Measurements from ENCODE around the gene TRERF1.
"Not testable (repeated sequence)": the region's sequence is repeated elsewhere in the genome, so short reads cannot be mapped to it uniquely, and the experiment has no call there.

TRERF1 gene

DNA sequence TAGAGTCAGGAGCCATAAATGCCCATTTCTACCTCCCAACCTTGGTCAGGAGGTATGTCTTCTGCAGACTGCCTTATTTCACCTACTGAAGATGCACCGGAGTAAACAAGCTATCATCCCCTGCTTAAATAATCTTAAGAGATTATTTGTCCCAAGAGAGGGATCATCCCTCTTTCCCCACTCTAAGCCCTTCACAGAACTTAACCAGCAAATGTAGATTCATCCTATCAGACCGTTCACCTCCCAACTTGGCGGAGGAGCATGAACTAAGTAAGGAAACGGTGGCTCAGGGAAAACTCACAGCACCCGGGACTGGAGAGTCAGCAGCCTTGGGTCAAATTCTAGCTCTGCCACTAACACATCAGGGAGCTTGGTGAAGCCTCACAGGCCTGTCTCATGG is 115.3 kb downstream of the TRERF1 start:
- DNase-seq (ENCODE audit: low read depth in 2 of 2) = no peak

DNA sequence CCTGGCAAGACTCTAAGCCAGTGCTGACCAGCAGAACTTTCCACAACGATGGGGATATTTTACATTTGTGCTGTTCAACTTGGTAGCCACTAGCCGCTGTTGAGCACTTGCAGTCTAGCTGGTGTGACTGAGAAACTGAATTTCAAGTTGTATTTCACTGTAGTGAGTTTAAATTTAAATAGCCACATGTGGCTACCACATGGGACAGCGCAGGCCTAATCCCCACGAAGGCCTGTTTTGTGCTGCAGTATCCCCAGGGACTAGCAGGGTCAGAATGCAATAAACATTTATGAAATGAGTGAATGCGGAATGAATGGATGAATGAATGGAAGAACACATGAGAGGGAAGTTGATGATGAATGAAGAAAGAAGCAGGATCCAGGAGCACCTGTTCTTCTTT is 115.8 kb downstream of the TRERF1 start:
- DNase-seq (ENCODE audit: low read depth in 2 of 2) = no peak

DNA sequence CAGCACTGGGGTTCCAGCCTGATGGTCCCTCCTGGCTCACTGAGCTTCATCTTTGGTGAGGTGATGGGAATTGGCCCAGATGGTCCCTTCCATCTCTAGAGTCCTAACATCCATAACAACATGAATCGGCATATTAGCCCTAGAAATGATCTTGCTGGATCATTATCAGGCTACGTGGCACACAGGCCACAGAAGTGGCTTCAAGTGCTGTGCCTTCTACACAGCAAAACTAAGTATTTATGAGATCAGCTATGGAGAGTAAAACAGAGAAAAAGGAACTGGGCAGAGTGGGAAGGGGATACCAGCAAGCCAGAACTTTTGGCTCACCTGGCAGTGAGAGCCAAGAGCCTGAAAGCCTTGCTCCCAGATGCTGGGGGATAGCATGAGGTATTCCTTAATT is 116.9 kb downstream of the TRERF1 start:
- DNase-seq (ENCODE audit: low read depth in 2 of 2) = no peak

DNA sequence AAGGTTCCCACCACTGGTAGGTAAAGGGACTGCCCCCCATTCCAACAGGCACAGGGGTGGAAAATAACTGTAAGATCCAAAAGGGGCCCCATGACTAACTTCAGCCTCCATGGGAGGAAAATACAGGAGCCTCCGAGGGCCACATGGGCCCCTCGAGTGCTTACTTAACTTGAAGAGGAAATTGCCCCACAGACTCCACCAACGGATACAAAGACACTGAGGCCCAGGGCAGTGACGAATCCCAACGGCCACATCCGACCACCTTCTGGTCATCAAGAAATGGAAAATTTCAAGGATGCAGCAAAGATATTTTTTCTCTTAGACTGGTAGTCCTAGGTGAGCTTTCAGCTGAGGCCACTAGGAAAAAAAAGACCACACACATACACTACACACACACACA is 118.1 kb downstream of the TRERF1 start:
- DNase-seq (ENCODE audit: low read depth in 2 of 2) = no peak

DNA sequence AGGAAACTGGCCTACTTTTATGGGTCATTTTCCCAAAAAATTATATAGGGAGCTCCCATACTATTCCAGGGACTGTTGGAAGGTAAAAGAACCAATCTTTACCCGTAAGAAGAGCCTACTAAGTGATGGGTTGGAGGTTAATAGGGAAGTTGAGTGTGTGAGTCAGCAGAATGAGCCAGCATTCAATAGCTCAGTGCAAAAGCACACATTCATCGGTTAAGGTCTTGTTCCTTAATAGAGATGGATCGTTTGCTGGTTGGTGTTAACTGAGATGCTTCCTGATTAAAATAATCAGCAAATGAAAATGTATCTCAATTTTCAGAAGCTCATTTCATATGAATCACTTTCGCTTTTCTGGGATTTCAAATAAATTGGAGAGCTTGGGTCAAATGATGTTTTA is 118.8 kb downstream of the TRERF1 start:
- no peak for DNase-seq (ENCODE audit: low read depth in 2 of 2)

DNA sequence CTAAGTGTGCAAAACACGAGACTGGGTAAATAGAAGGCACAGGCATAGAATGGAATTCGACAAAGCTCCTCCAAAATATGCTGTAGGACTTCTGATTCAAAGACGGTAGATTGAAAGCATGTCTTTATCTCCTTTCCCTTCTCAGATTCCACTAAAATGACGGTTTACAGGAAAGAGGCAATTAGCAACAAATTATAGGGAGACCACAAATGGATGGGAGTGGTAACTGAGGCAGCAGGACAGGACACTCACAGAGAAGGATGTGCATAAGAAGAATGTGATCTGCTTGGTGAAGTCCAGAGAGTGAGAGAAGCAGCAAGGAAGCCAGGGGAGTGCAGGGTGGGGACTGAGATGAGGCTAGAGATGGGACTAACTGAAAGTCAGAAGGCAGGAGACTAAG is 120.7 kb downstream of the TRERF1 start:
- DNase-seq (ENCODE audit: low read depth in 2 of 2) = no peak

DNA sequence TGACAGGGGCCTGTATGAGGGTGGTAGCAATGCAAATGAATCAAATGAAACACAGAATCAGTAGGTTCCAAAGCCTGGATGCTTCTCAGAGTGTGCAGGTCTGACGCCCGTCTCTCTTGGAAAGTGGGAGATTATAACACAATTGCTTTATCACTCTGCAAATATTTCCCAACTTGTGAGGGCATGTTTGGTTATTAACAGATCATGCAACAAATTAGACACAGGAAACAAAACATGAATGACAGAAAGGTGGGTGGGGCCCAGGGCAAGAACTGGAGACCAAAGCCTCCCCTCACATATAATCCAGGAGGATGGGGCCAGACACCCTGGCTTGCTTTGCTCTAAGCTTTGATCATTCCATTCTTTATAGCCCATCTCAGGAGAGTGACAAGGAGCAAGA is 125.5 kb downstream of the TRERF1 start:
- DNase-seq (ENCODE audit: low read depth in 2 of 2) = no peak

DNA sequence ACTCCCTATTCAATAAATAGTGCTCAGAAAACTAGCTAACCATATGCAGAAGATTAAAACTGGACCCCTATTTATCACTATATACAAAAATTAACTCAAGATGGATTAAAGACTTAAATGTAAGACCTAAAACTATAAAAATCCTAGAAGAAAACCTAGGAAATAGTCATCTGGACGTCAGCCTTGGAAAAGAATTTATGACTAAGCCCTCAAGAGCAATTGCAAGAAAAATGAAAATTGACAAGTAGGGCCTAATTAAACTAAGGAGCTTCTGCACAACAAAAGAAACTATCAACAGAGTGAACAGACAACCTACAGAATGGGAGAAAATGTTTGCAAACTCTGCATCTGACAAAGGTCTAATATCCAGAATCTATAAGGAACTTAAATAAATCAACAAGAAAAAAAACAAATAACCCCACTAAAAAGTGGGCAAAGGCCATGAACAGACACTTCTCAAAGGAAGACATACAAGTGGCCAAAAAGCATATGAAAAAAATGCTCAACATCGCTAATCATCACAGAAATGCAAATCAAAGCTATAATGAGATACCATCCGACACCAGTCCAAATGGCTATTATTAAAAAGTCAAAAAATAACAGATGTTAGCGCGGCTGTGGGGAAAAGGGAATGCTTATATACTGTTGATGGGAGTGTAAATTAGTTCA is 126.9 kb downstream of the TRERF1 start:
- DNase-seq (ENCODE audit: low read depth in 2 of 2) = not testable (repeated sequence)

DNA sequence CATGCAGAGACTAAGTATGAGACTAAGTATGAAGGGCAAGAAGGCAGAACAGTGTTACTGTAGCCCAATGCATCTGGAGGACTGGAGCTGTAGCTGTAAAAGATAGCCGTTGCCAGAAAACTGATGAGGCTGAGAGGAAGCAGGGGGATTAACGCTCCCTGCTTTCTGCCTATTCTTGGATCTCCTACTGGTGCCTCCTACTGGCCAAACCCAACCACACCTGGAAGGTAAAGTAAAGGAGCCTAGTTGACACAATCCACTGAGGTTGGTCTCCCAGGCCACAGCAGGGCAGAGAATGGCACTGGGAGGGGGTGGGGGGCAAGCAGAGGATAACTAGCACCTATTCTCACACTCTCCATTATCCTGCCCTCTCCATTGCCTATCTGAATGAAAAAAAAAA is 129.1 kb downstream of the TRERF1 start:
- no peak for DNase-seq (ENCODE audit: low read depth in 2 of 2)

DNA sequence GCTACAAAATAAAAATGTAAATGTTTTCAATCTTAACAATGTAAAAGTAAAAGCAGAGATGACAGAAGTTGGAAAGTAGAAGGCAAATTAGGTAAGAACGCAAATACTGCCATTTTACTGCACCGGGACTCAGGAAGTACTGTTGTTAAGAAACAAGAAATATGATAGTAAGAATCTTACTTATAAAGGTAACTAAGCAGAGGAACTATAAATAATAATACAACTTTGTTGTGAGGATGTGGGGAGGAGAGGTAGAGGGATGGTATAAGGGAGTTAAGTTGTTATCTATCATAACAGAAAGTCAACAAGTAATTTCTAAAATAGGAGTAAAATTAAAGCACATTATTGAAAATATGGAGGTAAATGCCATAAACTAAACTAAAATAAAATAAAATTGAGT is 129.8 kb downstream of the TRERF1 start:
- no peak for DNase-seq (ENCODE audit: low read depth in 2 of 2)

DNA sequence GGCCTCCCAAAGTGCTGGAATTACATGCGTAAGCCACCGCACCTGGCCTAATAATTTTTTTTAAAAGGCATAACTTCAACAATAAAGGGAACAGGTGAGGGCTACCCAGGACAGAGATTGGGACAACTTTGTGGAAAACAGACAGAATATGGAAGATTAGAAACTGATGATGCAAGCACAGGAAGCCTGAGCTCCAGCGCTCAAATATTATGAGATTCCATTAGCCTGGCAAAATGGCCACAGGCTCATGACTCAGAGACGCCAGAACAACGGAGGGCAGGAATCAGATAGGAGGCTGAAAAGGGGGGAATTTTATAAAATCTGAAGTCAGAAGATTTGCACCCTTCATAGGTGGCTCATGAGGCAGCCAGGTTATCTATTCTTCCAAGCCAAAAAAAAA is 131.0 kb downstream of the TRERF1 start:
- DNase-seq (ENCODE audit: low read depth in 2 of 2) = no peak

DNA sequence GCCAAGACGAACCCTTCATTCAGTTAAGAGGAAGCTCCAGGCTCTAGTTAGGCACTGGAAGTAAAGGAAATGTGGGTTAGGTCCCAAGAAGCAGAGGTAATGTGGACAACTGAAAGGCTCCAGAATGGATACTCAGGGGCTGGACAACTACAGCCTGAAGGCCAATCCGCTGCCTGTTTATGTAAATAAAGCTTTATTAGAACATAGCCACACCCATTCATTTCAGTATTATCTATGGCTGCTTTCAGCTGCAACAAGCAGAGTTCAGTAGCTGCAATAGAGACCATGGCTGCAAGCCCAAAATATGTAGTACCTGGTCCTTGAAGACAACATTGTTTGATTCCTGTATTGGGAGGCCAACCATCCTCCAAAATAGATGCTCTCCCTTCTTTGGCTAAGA is 133.2 kb downstream of the TRERF1 start:
- no peak for DNase-seq (ENCODE audit: low read depth in 2 of 2)

DNA sequence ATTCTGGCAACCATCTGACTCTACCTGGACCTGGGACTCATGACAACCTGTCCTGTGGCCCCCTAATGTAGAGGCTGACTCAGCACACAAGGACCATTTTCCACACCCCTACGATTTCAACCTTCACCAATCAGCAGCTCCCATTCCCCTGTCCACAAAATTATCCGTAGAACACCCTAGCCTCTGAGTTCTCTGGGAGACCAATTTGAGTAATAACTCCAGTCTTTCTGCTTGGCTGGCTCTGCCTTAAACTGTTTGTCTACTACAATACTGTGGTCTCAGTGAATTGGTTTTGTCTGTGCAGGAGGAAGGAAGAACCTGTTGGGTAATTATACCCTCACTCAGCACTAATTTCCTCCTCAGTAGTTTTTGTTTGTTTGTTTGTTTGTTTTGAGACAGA is 134.7 kb downstream of the TRERF1 start:
- DNase-seq (ENCODE audit: low read depth in 2 of 2) = no peak

DNA sequence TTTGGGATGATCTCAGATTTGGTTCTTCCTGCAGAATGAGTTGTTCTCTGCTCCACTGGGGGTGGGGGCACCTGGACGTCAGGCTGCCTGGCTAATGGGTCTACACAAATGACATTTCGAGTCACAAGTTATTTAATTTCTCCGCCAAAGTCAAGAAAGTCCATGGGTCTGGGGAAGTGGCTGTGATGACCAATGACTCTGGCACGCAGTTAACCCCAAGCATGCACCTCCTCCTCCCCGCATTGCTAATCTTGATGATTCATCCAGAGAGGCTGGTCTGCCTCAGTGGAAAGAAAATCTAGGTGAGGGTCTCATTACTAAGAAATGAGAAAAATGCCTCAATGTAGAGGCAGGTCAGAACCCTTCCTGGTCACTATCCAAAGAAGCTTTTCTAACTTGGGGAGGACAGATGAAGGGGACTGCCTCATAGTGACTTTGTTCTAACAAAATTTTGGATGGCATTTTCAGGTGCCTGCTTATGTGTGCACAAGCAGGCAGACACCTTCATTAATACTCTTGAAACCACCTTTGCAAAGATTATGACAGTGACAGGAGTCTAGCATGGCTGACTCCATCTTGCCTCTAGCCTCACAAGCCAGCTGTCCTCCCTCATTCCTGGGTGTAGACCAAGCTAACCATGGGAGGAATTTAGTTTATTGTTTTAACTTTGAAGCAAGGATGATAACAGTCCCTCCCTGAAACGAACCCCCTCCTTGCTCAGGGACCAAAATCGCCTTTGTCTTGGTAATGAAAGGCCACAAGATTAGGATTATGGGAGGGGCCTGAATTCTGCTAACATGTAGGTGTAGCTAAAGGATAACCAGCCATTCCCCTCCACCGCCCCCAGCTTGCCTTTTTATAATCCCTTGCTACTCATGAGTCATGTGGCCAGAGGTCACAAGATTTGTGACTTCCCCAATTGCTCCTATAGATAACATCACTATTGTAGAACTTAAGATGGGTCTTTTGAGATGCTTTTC is 135.4 kb downstream of the TRERF1 start:
- DNase-seq (ENCODE audit: low read depth in 2 of 2) = no peak

DNA sequence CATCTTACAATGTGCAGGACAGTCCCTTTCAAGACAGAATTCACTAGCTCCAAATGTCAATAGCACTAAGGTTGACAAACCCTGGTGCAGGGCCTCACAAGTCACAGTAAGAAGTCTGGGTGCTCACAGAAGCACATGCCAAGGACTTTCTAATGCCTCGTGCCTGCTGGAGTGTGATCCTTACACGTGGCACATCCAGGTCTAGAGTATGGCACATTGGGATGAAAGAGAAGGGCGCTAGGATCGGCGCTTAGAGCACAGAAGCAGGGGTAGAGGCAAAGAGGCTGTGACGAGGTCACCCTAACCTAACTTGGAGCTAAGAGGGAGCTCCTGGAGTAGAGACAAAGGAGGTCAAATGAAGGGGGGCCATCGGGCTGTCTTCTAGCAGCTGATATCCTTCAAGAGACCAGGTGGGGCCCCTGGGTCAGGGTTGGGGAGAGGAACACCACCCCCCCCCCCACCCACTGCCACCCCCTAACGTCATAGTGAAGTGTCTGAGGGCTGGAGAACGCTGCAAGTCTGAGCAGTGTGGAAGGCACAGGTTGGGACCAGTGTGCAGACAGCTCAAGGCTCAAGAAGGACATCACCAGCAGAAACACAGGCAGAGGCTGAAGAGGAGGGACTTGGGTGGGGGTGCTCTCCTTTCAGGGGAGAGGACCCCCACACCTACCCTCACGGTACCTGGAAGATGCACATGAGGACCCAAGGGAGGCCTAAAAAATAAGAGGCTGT is 136.3 kb downstream of the TRERF1 start:
- DNase-seq (ENCODE audit: low read depth in 2 of 2) = no peak

DNA sequence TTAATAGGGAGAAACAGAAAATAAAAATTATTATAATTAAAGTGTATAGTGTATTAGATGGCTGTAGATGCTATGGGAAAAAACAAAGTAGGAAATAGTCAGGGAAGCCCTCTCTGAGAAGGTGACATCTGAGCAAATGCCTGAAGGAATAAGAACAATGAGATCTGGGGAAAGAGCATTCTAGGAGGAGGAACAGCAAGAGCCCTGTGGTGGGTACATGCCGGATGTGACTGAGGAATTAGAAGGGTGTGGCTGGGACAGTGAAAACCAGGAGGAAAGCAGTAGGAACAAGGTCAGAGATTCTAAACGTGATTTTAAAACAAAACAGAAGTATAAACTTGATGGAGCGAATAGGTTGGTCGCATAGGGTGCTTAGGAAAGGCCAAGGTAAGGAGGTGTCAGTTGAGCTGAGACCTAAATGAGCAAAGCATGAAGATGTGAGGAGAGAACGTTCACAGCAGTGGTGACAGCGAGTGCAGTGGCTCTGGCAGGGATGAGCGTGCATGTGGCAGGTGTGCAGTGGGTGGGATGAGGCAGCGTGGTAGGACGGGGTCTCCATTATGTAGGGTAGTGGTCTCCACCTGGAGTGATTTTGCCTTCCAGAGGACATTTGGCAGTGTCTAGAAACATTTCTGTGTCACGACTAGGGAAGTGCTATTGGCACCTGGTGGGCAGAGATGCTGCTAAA is 137.0 kb downstream of the TRERF1 start:
- DNase-seq (ENCODE audit: low read depth in 2 of 2) = no peak

DNA sequence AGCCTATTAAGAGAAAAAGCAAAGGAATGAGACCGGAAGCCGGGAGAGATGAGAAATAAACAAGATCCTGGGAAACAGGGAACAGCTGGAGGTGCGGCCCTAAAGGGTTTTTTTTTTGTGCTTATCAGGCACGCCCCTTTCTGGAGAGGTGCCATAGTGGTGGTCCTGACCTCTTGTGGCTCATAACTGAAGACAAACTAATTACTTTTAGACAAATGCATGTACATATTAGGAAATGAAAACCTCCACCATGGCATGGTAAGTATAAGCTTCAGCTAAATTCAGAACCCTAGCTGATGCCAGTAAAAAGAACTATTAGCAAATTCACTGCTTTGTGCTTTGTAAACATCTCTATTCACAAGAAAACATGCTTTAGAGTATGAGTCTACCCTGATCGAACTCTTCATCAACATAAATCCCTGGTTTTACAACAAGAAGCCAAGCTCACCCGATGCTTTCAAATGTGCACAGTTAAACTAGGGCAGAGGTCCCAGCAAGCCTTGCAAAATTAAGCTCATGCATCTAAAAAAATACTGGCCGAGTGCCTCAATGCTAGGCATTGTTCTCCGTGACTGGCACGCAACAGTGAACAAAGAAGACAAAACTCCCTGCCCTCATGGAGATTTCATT is 137.7 kb downstream of the TRERF1 start:
- DNase-seq (ENCODE audit: low read depth in 2 of 2) = no peak

DNA sequence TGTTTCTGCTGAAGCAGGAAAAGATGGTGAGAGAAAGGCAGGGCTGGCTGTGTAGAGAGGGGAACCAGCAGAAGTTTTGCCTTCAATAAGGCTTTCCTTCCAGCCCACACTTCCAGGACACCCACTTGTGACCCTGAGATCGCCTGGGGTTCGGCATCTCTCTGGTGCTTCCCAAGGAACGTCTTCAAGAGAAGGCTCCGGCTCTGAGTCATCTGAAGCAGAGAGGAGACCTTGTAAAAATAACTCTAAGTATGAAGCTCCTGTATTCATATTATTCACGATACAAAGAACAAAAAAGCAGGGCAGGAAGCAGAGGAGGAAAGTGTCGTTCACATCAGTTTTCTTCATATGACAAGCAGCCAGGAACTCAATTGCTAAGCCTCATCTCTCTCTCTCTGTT is 138.7 kb downstream of the TRERF1 start:
- no peak for DNase-seq (ENCODE audit: low read depth in 2 of 2)

DNA sequence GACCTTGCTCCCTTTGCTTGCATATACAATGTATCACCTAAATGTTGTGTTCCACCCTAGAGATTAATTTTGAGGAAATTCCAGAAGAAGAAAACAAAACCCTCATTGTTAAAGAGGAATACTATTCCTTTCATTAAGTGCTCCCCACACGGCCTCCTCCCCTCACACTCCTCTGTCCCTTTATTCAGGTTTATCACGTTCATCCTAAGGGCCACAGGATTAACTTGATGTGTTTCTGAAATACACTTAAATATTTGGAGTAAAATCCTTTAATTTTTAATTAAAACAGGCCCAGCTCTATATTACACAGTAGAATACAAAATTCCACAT is 144.6 kb downstream of the TRERF1 start:
- DNase-seq (ENCODE audit: low read depth in 2 of 2) = no peak

DNA sequence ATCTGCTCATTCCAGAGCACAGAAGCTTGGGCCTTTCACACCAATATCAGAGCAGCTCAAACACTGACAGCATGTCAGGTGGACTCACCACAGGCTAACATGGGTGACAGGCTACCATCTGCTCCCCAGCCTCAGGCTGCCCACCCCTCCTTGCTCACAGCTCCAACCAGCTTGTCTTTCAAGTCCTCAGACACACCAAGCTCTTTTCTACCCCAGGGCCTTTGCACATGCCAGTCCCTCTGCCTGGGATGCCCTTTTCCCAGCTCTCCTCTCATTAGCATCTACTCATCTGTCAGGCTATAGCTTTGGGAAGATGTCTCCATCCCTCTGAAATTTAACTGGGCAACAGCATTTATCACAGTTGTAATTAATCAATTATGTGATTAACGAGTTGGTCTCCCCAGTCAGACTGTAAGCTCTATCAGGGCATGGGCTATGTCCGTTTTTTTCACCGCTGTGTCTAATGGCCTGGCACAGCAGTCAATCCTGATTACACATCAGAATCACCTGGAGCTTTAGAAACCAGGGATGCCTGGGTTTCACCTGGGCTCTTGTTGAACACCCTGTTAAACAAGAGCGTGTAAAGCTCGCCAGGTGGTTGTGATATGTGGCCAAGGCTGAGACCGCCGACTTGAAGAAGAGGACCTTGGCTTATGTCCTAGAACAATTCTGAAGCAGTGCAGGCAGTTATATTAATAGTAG is 145.1 kb downstream of the TRERF1 start:
- DNase-seq (ENCODE audit: low read depth in 2 of 2) = no peak
